Esophagus (tissue), 2 donors: ENCODE measurements around the gene HMGB1. TPM values are rescaled to one million over a fixed set of nuclear protein-coding genes. Genes with fewer than 3 reads are reported as not detected.

ENCODE experiments used
- H3K27ac ChIP-seq, 2 donors: one replicate each; pipeline ENCODE4 v1.5.1; 2013; ENCODE audit warnings: low read depth in 2 of 2, mild to moderate bottlenecking in 2 of 2, inconsistent platforms in 1 of 2, low read length in 1 of 2, moderate library complexity in 1 of 2
- H3K27me3 ChIP-seq, 2 donors: one replicate each; pipeline ENCODE4 v1.6.1; 2013; ENCODE audit warnings: low read length in 2 of 2, control low read depth in 1 of 2, mild to moderate bottlenecking in 1 of 2; ENCODE audit not compliant: insufficient read depth in 2 of 2, control insufficient read depth in 1 of 2
- H3K36me3 ChIP-seq, 2 donors: one replicate each; pipeline ENCODE4 v1.6.1; 2013; ENCODE audit warnings: low read length in 1 of 2; ENCODE audit not compliant: control insufficient read depth in 2 of 2, insufficient read depth in 2 of 2
- H3K4me1 ChIP-seq, 2 donors: one replicate each; pipeline ENCODE4 v1.6.1; 2013; ENCODE audit warnings: low read length in 1 of 2; ENCODE audit not compliant: control insufficient read depth in 2 of 2, insufficient read depth in 2 of 2
- H3K4me3 ChIP-seq, 2 donors: one replicate each; pipeline ENCODE4 v1.5.1; 2013; ENCODE audit warnings: low read length in 2 of 2, mild to moderate bottlenecking in 2 of 2, low read depth in 1 of 2, moderate library complexity in 1 of 2
- H3K9me3 ChIP-seq, 2 donors: one replicate each; pipeline ENCODE4 v1.6.1; 2013; ENCODE audit warnings: mild to moderate bottlenecking in 2 of 2, low read depth in 1 of 2, low read length in 1 of 2, moderate library complexity in 1 of 2; ENCODE audit not compliant: control insufficient read depth in 2 of 2, insufficient read depth in 1 of 2
- WGBS, 2 donors: extraction: QIAGEN DNeasy Blood & Tissue Kit; methylation state at CpG; one replicate each; pipeline ENCODE4 v1.1.7; 2013; 5-methylcytosine and 5-hydroxymethylcytosine counted together
- polyA plus RNA-seq, 2 donors: library from polyadenylated mRNA; stranded (reverse); fragments of 200-250 nt; gene quantifications; one replicate each; pipeline ENCODE4 v1.2.3, GENCODE V29; 2013
- donor health status: healthy with polysubstance abuse.
- donor health status: Bipolar disorder and iron deficiency.

The HMGB1 gene
- polyA plus RNA-seq, 2 donors = 293 to 393 TPM

DNA sequence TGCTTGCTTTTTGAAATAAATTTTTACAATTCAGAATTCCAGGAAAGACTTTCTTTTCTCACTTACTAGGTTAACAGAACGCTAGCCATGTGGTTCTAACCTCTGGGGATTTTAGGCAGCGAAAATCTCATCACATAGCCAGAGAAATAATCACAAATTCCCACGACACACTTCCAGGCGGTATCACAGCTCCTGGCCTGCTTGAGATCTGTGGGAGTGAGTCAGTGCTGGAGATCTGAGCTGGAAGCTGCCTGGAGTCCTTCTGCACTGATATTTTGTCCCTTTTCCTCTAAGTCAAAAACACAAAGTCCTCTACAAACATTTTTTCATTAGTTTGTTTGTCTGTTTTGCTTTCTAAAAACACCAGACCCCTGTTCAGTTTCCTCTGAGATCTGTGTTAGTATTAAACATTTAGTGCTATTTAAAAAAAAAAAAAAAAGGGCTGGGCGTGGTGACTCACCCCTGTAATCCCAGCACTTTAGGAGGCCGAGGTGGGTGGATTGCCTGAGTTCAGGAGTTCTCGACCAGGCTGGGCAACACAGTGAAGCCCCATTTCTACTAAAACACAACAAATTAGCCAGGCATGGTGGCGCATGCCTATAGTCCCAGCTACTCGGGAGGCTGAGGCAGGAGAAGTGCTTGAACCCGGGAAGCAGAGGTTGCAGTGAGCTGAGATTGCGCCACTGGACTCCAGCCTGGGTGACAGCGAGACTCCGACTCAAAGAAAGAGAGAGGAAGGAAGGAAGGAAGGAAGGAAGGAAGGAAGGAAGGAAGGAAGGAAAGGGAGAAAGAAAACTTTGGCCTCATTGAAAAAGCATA is 55.6 kb downstream of the HMGB1 start:
- WGBS, 2 donors = 69 to 70% methylated on average over 13 of the region's 13 CpGs
- no peaks in the 10 kb centered on the region for H3K27me3 ChIP-seq
- no peaks in the 10 kb centered on the region for H3K36me3 ChIP-seq
- H3K4me1 ChIP-seq = peaks cover 4 to 6% of the 10 kb centered on the region in 2 donors
- no peaks in the 10 kb centered on the region for H3K9me3 ChIP-seq
- H3K4me3 ChIP-seq = no peak overlapping the region
- H3K27ac ChIP-seq = peak overlapping the region; percentile 47 to 58

DNA sequence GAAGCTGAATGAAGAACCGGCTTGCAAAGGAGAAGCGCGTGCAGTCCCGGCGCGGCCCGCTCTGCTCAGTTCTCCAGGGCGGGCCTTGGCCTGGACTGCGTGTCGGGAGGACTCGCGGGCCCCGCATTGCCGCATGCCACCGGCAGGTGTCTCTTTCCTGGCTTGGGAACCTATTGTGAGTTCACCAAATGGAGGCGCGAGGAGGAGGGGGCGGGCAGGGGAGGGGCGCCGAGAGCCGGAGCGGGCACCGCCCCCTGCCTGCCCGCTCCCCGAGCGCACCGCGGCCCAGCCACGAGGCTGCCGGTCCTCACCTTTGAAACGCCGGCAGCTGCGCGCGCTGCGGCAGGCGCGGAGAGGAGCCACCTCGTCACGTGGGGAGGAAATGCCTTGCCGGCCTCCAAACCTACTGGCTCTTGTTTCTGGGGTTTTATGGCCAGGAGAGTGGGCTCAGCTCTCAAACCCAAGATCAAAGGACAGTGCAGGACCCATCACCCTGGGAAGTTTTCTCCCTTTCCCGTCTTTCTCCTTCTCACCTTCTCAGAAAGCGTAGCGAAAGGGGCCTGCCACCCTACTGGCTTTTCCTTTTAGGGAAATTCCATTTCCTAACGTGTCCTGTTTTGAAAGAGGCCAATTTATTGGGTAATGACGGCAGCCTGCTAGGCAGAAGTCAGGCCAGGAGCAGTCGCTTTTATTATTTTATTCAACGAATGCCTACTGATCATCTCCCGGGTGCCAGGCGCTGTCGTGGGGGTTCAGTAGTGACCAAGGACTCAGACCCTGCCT is 57.2 kb downstream of the HMGB1 start:
- Histone ChIP-seq H3K27ac (peak overlapping the region; percentile 82 to 89), H3K4me3 (peak overlapping the region in 1 of 2 donors; percentile 37), H3K27me3 (no peaks in the 10 kb centered on the region), H3K4me1 (peaks cover 4 to 6% of the 10 kb centered on the region in 2 donors), H3K36me3 (no peaks in the 10 kb centered on the region), H3K9me3 (no peaks in the 10 kb centered on the region)
- 10 to 16% methylated on average over 42 to 51 of the region's 51 CpGs for WGBS, 2 donors

DNA sequence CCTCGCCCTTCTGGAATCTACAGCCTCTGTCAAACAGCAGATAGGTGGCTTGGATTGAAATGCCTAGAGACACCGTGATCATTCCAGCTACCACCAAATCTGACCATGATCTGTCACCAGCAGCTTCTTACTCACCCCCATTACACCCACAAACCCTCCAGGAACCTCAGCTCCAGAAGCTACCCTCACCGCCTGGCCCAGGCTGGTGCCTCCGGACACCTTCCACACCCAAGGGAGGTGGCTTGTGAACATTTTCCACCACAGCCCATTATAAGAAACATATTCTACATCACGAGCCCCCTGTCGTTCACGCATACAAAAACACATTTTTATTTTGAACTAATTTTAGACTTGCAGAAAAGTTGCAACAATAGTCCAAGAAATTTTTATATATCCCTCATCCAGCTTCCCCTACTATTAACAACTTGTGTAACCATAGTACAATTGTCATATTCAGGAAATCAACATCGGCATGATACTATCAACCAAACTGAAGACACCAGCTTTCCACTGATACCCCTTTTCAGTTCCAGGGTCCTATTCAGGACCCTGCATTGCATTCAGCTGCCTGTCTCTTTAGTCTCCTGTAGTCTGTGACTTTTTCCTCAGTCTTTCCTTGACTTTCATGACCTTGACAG is 58.8 kb downstream of the HMGB1 start:
- no peaks in the 10 kb centered on the region for H3K9me3 ChIP-seq
- no peak overlapping the region for H3K4me3 ChIP-seq
- H3K4me1 ChIP-seq = peaks cover 4 to 6% of the 10 kb centered on the region in 2 donors
- no peaks in the 10 kb centered on the region for H3K36me3 ChIP-seq
- peak overlapping the region in 1 of 2 donors; percentile 51 for H3K27ac ChIP-seq
- WGBS, 2 donors = 81 to 90% methylated on average over 8 of the region's 8 CpGs
- no peaks in the 10 kb centered on the region for H3K27me3 ChIP-seq

Other genes with a start within 250 kb of the HMGB1 start
- gene KATNAL1, start 158.4 kb downstream of the HMGB1 start, polyA plus RNA-seq = 1 to 10 TPM in 1 of 2 donors, under 1 TPM in 1; 0.92 to 1.3 TPM
- gene UBE2L5, start 43.4 kb downstream of the HMGB1 start, polyA plus RNA-seq = under 1 TPM; 0.06 to 0.45 TPM
- 1 to 10 TPM; 4.4 to 6.7 TPM for gene USPL1, start 152.0 kb upstream of the HMGB1 start, polyA plus RNA-seq